GM12875 (cell line): ENCODE data around the gene PIGV.

ENCODE experiments used
- H3K4me3 ChIP-seq: one replicate; pipeline ENCODE4 v1.5.1; 2011; ENCODE audit warnings: low read depth, low read length, control low read depth
- CTCF ChIP-seq: IDR thresholded peaks from 2 replicates; pipeline ENCODE4 v1.5.1; 2011; ENCODE audit warnings: low read depth, mild to moderate bottlenecking, control low read depth, inconsistent platforms, low read length, moderate library complexity, borderline replicate concordance; ENCODE audit not compliant: insufficient read depth

Gene PIGV

GRCh38 chr1:26745191-26745590 lies 42.6 kb upstream of the PIGV start:
- H3K4me3 ChIP-seq: no peak overlapping the region
- no peak for TF ChIP-seq CTCF

- no peak overlapping the region for H3K4me3 ChIP-seq
- TF ChIP-seq CTCF: no peak
Observed at GRCh38 chr1:26747048-26747447, 40.7 kb upstream of the PIGV start.

- H3K4me3 ChIP-seq: no peak overlapping the region
- no peak for TF ChIP-seq CTCF
Observed at GRCh38 chr1:26748351-26748750, 39.4 kb upstream of the PIGV start.

GRCh38 chr1:26749458-26749857 lies 38.3 kb upstream of the PIGV start:
- H3K4me3 ChIP-seq: no peak overlapping the region
- no peak for TF ChIP-seq CTCF

GRCh38 chr1:26750428-26750827 lies 37.3 kb upstream of the PIGV start:
- H3K4me3 ChIP-seq: no peak overlapping the region
- no peak for TF ChIP-seq CTCF

- no peak overlapping the region for H3K4me3 ChIP-seq
- no peak for TF ChIP-seq CTCF
Observed at GRCh38 chr1:26752519-26752918, 35.2 kb upstream of the PIGV start.

- no peak overlapping the region for H3K4me3 ChIP-seq
- TF ChIP-seq CTCF: no peak
Observed at GRCh38 chr1:26754086-26754874, 33.5 kb upstream of the PIGV start.
